ENCODE data around the gene HTT. TPM values are rescaled to one million over a fixed set of nuclear protein-coding genes. Genes with fewer than 3 reads are reported as not detected.

HTT gene
- polyA plus RNA-seq, 1 donor (not counting 4 experiments of a cell fraction or from before 2014, with no cell fraction given) = 16.2 TPM

- FAIRE-seq (no peak), DNase-seq (ENCODE audit: low read depth, low spot score) (no peak)
- Histone ChIP-seq H3K9ac (ENCODE audit: control insufficient read depth, extremely low read depth, insufficient read depth, low read length) (no peak overlapping the region), H3K27me3 (ENCODE audit: control insufficient read depth, extremely low read depth, insufficient read depth, low read length) (no peaks in the 10 kb centered on the region), H3K79me2 (ENCODE audit: control insufficient read depth, insufficient read depth, low read length) (no peaks in the 10 kb centered on the region), H3K36me3 (ENCODE audit: control insufficient read depth in 2 of 2, extremely low read depth in 1 of 2, insufficient read depth in 2 of 2, low read length in 2 of 2) (peaks cover 15 to 21% of the 10 kb centered on the region in 2 experiments), H4K20me1 (ENCODE audit: control insufficient read depth, extremely low read depth, insufficient read depth, low read length) (peaks cover 3% of the 10 kb centered on the region), H3K4me2 (ENCODE audit: control insufficient read depth, extremely low read depth, insufficient read depth, low read depth, low read length) (no peak overlapping the region), H3K9me1 (ENCODE audit: control insufficient read depth, extremely low read depth, insufficient read depth, low read length) (no peaks in the 10 kb centered on the region), H3K4me3 (ENCODE audit: control insufficient read depth in 2 of 3, extremely low read depth in 1 of 3, insufficient read depth in 2 of 3, low read depth in 1 of 3, low read length in 3 of 3) (no peak overlapping the region), H3K4me1 (ENCODE audit: control insufficient read depth, extremely low read depth, insufficient read depth, low read length) (no peaks in the 10 kb centered on the region), H3K27ac (ENCODE audit: control insufficient read depth, insufficient read depth, low read length) (no peak overlapping the region), H2AFZ (ENCODE audit: control insufficient read depth, low read length) (no peak overlapping the region), H3K9me3 (ENCODE audit: control insufficient read depth, low read depth, low read length) (no peaks in the 10 kb centered on the region)
- dilution Hi-C loops (cut with MboI; ENCODE audit: extremely low pct_ligation_motif_present, low sequenced_read_pairs) = no loop called here
- no peak for TF ChIP-seq EZH2 (IDR thresholded peaks at IDR 0.05; ENCODE audit: low read length)
- TF ChIP-seq, protein P1, sequence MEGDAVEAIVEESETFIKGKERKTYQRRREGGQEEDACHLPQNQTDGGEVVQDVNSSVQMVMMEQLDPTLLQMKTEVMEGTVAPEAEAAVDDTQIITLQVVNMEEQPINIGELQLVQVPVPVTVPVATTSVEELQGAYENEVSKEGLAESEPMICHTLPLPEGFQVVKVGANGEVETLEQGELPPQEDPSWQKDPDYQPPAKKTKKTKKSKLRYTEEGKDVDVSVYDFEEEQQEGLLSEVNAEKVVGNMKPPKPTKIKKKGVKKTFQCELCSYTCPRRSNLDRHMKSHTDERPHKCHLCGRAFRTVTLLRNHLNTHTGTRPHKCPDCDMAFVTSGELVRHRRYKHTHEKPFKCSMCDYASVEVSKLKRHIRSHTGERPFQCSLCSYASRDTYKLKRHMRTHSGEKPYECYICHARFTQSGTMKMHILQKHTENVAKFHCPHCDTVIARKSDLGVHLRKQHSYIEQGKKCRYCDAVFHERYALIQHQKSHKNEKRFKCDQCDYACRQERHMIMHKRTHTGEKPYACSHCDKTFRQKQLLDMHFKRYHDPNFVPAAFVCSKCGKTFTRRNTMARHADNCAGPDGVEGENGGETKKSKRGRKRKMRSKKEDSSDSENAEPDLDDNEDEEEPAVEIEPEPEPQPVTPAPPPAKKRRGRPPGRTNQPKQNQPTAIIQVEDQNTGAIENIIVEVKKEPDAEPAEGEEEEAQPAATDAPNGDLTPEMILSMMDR (optimal IDR thresholded peaks at IDR 0.05 in 1 of 3, IDR thresholded peaks at IDR 0.05 in 1 of 3, conservative IDR thresholded peaks at IDR 0.05 in 1 of 3; ENCODE audit: extremely low read depth in 1 of 3, insufficient read depth in 2 of 3, low read length in 3 of 3) = no peak
These were observed 126.1 kb downstream of the HTT start for GRCh38 chr4:3200423-3201090.

GRCh38 chr4:3201718-3202702 lies 127.5 kb downstream of the HTT start:
- peaks cover 3% of the 10 kb centered on the region for H4K20me1 ChIP-seq (ENCODE audit: control insufficient read depth, extremely low read depth, insufficient read depth, low read length)
- H3K36me3 ChIP-seq (ENCODE audit: control insufficient read depth in 2 of 2, extremely low read depth in 1 of 2, insufficient read depth in 2 of 2, low read length in 2 of 2) = peaks cover 9 to 13% of the 10 kb centered on the region in 2 experiments
- no peak overlapping the region for H3K27ac ChIP-seq (ENCODE audit: control insufficient read depth, insufficient read depth, low read length)

More at GRCh38 chr4:3201718-3202702, 127.5 kb downstream of the HTT start:
- H2AFZ ChIP-seq (ENCODE audit: control insufficient read depth, low read length) = no peak overlapping the region
- no peaks in the 10 kb centered on the region for H3K9me3 ChIP-seq (ENCODE audit: control insufficient read depth, low read depth, low read length)
- no peak overlapping the region for H3K4me3 ChIP-seq (ENCODE audit: control insufficient read depth in 2 of 3, extremely low read depth in 1 of 3, insufficient read depth in 2 of 3, low read depth in 1 of 3, low read length in 3 of 3)
- DNase-seq (ENCODE audit: low read depth, low spot score) (no peak), FAIRE-seq (no peak)
- H3K4me2 ChIP-seq (ENCODE audit: control insufficient read depth, extremely low read depth, insufficient read depth, low read depth, low read length) = no peak overlapping the region
- no peaks in the 10 kb centered on the region for H3K4me1 ChIP-seq (ENCODE audit: control insufficient read depth, extremely low read depth, insufficient read depth, low read length)
- H3K27me3 ChIP-seq (ENCODE audit: control insufficient read depth, extremely low read depth, insufficient read depth, low read length) = no peaks in the 10 kb centered on the region
- H3K79me2 ChIP-seq (ENCODE audit: control insufficient read depth, insufficient read depth, low read length) = no peaks in the 10 kb centered on the region
- dilution Hi-C loops (cut with MboI; ENCODE audit: extremely low pct_ligation_motif_present, low sequenced_read_pairs) = no loop called here
- H3K9ac ChIP-seq (ENCODE audit: control insufficient read depth, extremely low read depth, insufficient read depth, low read length) = no peak overlapping the region
- no peaks in the 10 kb centered on the region for H3K9me1 ChIP-seq (ENCODE audit: control insufficient read depth, extremely low read depth, insufficient read depth, low read length)
- TF ChIP-seq, protein P1 (optimal IDR thresholded peaks at IDR 0.05 in 1 of 3, IDR thresholded peaks at IDR 0.05 in 1 of 3, conservative IDR thresholded peaks at IDR 0.05 in 1 of 3; ENCODE audit: extremely low read depth in 1 of 3, insufficient read depth in 2 of 3, low read length in 3 of 3) = no peak
- TF ChIP-seq EZH2 (IDR thresholded peaks at IDR 0.05; ENCODE audit: low read length) = no peak
